ENCODE data around the gene PLAAT3. TPM values are rescaled to one million over a fixed set of nuclear protein-coding genes. Genes with fewer than 3 reads are reported as not detected.
"Not testable (repeated sequence)": the region's sequence is repeated elsewhere in the genome, so short reads cannot be mapped to it uniquely, and the experiment has no call there.

The PLAAT3 gene
- total RNA-seq, 1 experiment from 2014 or later: 3.6 TPM

DNA sequence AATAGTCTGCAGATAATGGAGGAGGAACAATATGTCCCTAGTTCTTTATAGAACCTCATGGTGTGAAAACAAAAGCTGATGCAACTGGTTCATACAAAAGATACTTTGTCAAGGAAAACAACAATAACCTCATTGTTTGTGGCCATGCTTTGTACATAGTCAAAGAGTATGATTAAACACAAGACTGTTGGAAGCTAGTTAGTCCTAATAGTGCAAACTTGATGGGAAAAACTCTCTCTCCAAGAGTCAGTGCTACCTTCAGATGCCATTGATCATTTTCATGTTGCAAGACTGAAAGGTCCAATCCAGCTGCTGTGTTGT lies 30.9 kb downstream of the PLAAT3 start:
- Mint-ChIP-seq H3K4me1 (ENCODE audit: insufficient read depth, unreplicated experiment) (no peaks in the 10 kb centered on the region), H3K4me3 (ENCODE audit: unreplicated experiment) (no peak overlapping the region), H3K9me3 (ENCODE audit: unreplicated experiment) (peaks cover 16% of the 10 kb centered on the region), H3K36me3 (ENCODE audit: insufficient read depth, unreplicated experiment) (no peaks in the 10 kb centered on the region), H3K27me3 (ENCODE audit: insufficient read depth, unreplicated experiment) (no peaks in the 10 kb centered on the region), H3K27ac (ENCODE audit: low read depth, unreplicated experiment) (no peak overlapping the region)
- POLR2A ChIA-PET: interaction anchor here (0.6 kb wide), 1 partner anchor 490 kb away, joined by 4 read pairs; no protein-coding TSS in a partner anchor
- TF ChIP-seq, protein P1, sequence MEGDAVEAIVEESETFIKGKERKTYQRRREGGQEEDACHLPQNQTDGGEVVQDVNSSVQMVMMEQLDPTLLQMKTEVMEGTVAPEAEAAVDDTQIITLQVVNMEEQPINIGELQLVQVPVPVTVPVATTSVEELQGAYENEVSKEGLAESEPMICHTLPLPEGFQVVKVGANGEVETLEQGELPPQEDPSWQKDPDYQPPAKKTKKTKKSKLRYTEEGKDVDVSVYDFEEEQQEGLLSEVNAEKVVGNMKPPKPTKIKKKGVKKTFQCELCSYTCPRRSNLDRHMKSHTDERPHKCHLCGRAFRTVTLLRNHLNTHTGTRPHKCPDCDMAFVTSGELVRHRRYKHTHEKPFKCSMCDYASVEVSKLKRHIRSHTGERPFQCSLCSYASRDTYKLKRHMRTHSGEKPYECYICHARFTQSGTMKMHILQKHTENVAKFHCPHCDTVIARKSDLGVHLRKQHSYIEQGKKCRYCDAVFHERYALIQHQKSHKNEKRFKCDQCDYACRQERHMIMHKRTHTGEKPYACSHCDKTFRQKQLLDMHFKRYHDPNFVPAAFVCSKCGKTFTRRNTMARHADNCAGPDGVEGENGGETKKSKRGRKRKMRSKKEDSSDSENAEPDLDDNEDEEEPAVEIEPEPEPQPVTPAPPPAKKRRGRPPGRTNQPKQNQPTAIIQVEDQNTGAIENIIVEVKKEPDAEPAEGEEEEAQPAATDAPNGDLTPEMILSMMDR (IDR thresholded peaks at IDR 0.05; ENCODE audit: unreplicated experiment): no peak
- DNase-seq (ENCODE audit: unreplicated experiment): no peak
- no TSS peak for BruUV-seq (replicated peaks)
- intact Hi-C loops (cut with micrococcal nuclease): no loop called here
- CTCF ChIA-PET: interaction anchor here (0.7 to 1.9 kb wide), 6 partner anchors 10 to 104 kb away, joined by 3 to 8 read pairs (median 4); no protein-coding TSS in a partner anchor

DNA sequence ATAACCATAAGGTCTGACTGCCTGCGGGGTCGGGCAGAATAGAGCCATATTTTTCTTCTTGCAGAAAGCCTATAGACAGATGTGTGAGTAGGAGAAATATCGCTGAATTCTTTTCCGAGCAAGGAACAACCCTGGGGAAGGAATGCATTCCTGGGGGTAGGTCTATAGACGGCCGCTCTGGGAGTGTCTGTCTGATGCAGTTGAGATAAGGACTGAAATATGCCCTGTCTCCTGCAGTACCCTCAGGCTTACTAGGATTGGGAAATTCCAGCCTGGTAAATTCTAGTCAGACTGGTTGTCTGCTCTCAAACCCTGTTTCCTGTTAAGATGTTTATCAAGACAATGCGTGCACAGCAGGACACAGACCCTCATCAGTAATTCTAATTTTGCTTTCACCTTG lies 33.0 kb downstream of the PLAAT3 start:
- intact Hi-C loops (cut with micrococcal nuclease); H3K27me3 Mint-ChIP-seq (ENCODE audit: insufficient read depth, unreplicated experiment); H3K27ac Mint-ChIP-seq (ENCODE audit: low read depth, unreplicated experiment); DNase-seq (ENCODE audit: unreplicated experiment); H3K4me3 Mint-ChIP-seq (ENCODE audit: unreplicated experiment); H3K4me1 Mint-ChIP-seq (ENCODE audit: insufficient read depth, unreplicated experiment); POLR2A ChIA-PET; H3K36me3 Mint-ChIP-seq (ENCODE audit: insufficient read depth, unreplicated experiment); CTCF ChIA-PET; BruUV-seq (replicated peaks): not testable (repeated sequence)
- H3K9me3 Mint-ChIP-seq (ENCODE audit: unreplicated experiment): peaks cover 16% of the 10 kb centered on the region

DNA sequence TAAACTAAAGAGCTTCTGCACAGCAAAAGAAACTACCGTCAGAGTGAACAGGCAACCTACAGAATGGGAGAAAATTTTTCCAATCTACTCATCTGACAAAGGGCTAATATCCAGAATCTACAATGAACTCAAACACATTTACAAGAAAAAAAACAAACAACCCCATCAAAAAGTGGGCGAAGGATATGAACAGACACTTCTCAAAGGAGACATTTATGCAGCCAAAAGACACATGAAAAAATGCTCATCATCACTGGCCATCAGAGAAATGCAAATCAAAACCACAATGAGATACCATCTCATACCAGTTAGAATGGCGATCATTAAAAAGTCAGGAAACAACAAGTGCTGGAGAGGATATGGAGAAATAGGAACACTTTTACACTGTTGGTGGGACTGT lies 35.4 kb downstream of the PLAAT3 start:
- H3K27me3 Mint-ChIP-seq (ENCODE audit: insufficient read depth, unreplicated experiment); H3K4me3 Mint-ChIP-seq (ENCODE audit: unreplicated experiment); POLR2A ChIA-PET; BruUV-seq (replicated peaks); H3K36me3 Mint-ChIP-seq (ENCODE audit: insufficient read depth, unreplicated experiment); DNase-seq (ENCODE audit: unreplicated experiment); H3K27ac Mint-ChIP-seq (ENCODE audit: low read depth, unreplicated experiment); intact Hi-C loops (cut with micrococcal nuclease); CTCF ChIA-PET; H3K4me1 Mint-ChIP-seq (ENCODE audit: insufficient read depth, unreplicated experiment): not testable (repeated sequence)
- peaks cover 16% of the 10 kb centered on the region for H3K9me3 Mint-ChIP-seq (ENCODE audit: unreplicated experiment)

DNA sequence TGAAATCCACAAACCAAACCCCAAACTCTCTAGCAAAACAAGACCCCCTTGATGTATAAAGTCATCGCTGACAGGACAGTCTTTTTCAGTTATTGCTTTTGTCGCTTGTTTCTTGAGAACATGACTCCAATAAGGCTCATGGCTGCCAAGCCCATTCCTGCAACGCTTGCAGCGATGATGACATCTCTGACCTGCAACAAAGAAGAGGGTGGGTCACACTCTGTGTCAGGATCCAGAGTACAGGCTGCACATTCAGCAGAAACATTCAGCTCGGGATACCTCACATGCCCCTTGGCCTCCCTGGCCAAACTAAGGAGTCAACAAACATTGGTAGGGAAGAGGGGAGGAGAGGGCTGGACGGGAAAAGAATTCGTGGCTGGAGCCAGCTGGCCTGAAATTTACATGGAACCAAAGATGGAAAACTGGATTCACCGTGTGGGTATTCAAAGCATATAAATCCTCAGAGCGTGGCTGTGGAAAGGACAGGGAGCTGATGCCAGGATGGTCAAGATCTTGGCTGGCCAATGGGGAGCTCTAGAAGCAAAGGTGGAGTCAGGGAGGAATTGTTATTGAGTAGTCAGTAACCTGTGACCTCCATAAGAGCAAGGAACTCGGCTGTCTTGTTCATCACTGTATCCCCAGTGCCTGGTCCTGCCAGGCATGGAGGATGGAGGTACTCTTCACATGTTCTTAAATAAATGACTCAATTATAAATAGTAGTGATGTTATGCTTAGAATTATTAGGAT lies 39.2 kb downstream of the PLAAT3 start:
- intact Hi-C loops (cut with micrococcal nuclease): no loop called here
- POLR2A ChIA-PET: interaction anchor here (1.1 to 1.5 kb wide), 3 partner anchors 13 to 96 kb away, joined by 3 to 5 read pairs (median 3); no protein-coding TSS in a partner anchor
- H3K4me1 Mint-ChIP-seq (ENCODE audit: insufficient read depth, unreplicated experiment): peaks cover 9% of the 10 kb centered on the region
- H3K27me3 Mint-ChIP-seq (ENCODE audit: insufficient read depth, unreplicated experiment): no peaks in the 10 kb centered on the region
- BruUV-seq (replicated peaks): no TSS peak
- no peak for DNase-seq (ENCODE audit: unreplicated experiment)
- peaks cover 8% of the 10 kb centered on the region for H3K9me3 Mint-ChIP-seq (ENCODE audit: unreplicated experiment)
- CTCF ChIA-PET: interaction anchor here (1.6 kb wide), 1 partner anchor 14 kb away, joined by 3 read pairs; no protein-coding TSS in a partner anchor
- H3K36me3 Mint-ChIP-seq (ENCODE audit: insufficient read depth, unreplicated experiment): peaks cover 12% of the 10 kb centered on the region
- TF ChIP-seq, protein P1 (IDR thresholded peaks at IDR 0.05; ENCODE audit: unreplicated experiment): no peak
- H3K27ac Mint-ChIP-seq (ENCODE audit: low read depth, unreplicated experiment): peak overlapping the region; percentile 84
- peak overlapping the region; percentile 63 for H3K4me3 Mint-ChIP-seq (ENCODE audit: unreplicated experiment)
